H9 (cell line): ENCODE measurements around the gene PIAS4. TPM values are rescaled to one million over a fixed set of nuclear protein-coding genes. Genes with fewer than 3 reads are reported as not detected.

Experiments
- DNase-seq: peaks from one replicate; pipeline ENCODE4 v3.0.0-alpha.2; 2017
- H2AFZ ChIP-seq: one replicate; pipeline ENCODE4 v1.6.1; 2013; ENCODE audit warnings: mild to moderate bottlenecking, low read length, control low read depth, moderate library complexity
- H2AK5ac ChIP-seq: 2 replicates; pipeline ENCODE4 v1.6.1; 2013; ENCODE audit warnings: low read length, control low read depth, mixed read lengths; ENCODE audit not compliant: insufficient read length
- H2BK120ac ChIP-seq: one replicate; pipeline ENCODE4 v1.6.1; 2013; ENCODE audit warnings: low read depth, mild to moderate bottlenecking, low read length, control low read depth, inconsistent platforms; ENCODE audit not compliant: poor library complexity, severe bottlenecking
- H2BK12ac ChIP-seq: 2 replicates; pipeline ENCODE4 v1.6.1; 2013; ENCODE audit warnings: low read length, control low read depth, mixed read lengths, low read depth; ENCODE audit not compliant: insufficient read length
- H2BK15ac ChIP-seq: 2 replicates; pipeline ENCODE4 v1.6.1; 2013; ENCODE audit warnings: low read depth, low read length, control low read depth
- H2BK20ac ChIP-seq: one replicate; pipeline ENCODE4 v1.6.1; 2013; ENCODE audit warnings: low read depth, mild to moderate bottlenecking, low read length, control low read depth, inconsistent platforms; ENCODE audit not compliant: poor library complexity, severe bottlenecking
- H2BK5ac ChIP-seq: 2 replicates; pipeline ENCODE4 v1.6.1; 2013; ENCODE audit warnings: low read length, control low read depth, mixed read lengths; ENCODE audit not compliant: insufficient read length
- H3K14ac ChIP-seq: 2 replicates; pipeline ENCODE4 v1.6.1; 2013; ENCODE audit warnings: low read length, control low read depth; ENCODE audit not compliant: insufficient read depth
- H3K18ac ChIP-seq: 2 replicates; pipeline ENCODE4 v1.6.1; 2013; ENCODE audit warnings: low read depth, mild to moderate bottlenecking, mixed read lengths, low read length, control low read depth; ENCODE audit not compliant: insufficient read length
- H3K23ac ChIP-seq: 2 replicates; pipeline ENCODE4 v1.6.1; 2013; ENCODE audit warnings: low read length, control low read depth, mixed read lengths, low read depth; ENCODE audit not compliant: insufficient read length
- H3K23me2 ChIP-seq: 2 replicates; pipeline ENCODE4 v1.6.1; 2013; ENCODE audit warnings: low read depth, mild to moderate bottlenecking, mixed read lengths, low read length, control low read depth; ENCODE audit not compliant: insufficient read length, poor library complexity, severe bottlenecking
- H3K27ac ChIP-seq: 2 replicates; pipeline ENCODE4 v1.5.1; 2013; ENCODE audit warnings: low read length, control low read depth, mixed read lengths, low read depth; ENCODE audit not compliant: insufficient read length
- H3K27me3 ChIP-seq: 2 replicates; pipeline ENCODE4 v1.6.1; 2013; ENCODE audit warnings: low read length, control low read depth, inconsistent platforms; ENCODE audit not compliant: insufficient read depth
- H3K4ac ChIP-seq: 2 replicates; pipeline ENCODE4 v1.6.1; 2013; ENCODE audit warnings: low read depth, mild to moderate bottlenecking, control low read depth, inconsistent platforms, low read length, moderate library complexity
- H3K4me1 ChIP-seq: 2 replicates; pipeline ENCODE4 v1.6.1; 2013; ENCODE audit warnings: low read length, control low read depth, inconsistent platforms; ENCODE audit not compliant: insufficient read depth
- H3K4me2 ChIP-seq: 2 replicates; pipeline ENCODE4 v1.6.1; 2013; ENCODE audit warnings: low read length, control low read depth, mixed read lengths; ENCODE audit not compliant: insufficient read length, insufficient read depth
- H3K56ac ChIP-seq: 2 replicates; pipeline ENCODE4 v1.6.1; 2013; ENCODE audit warnings: low read depth, mild to moderate bottlenecking, mixed read lengths, low read length, control low read depth; ENCODE audit not compliant: insufficient read length
- H3K79me1 ChIP-seq: 2 replicates; pipeline ENCODE4 v1.6.1; 2013; ENCODE audit warnings: low read depth, mild to moderate bottlenecking, moderate library complexity, low read length, control low read depth, inconsistent platforms; ENCODE audit not compliant: insufficient read depth, poor library complexity, severe bottlenecking
- H3K79me2 ChIP-seq: 2 replicates; pipeline ENCODE4 v1.6.1; 2013; ENCODE audit warnings: low read length, control low read depth, inconsistent platforms; ENCODE audit not compliant: insufficient read depth
- H3K9ac ChIP-seq: 2 replicates; pipeline ENCODE4 v1.6.1; 2013; ENCODE audit warnings: low read length, control low read depth, mixed read lengths; ENCODE audit not compliant: insufficient read length; ENCODE audit errors: extremely low read depth
- H3K9me3 ChIP-seq: one replicate; pipeline ENCODE4 v1.6.1; 2013; ENCODE audit warnings: low read depth, low read length, inconsistent platforms; ENCODE audit not compliant: control insufficient read depth
- H3T11ph ChIP-seq: one replicate; pipeline ENCODE4 v1.6.1; 2013; ENCODE audit warnings: mild to moderate bottlenecking, low read length, control low read depth, inconsistent platforms
- H4K20me1 ChIP-seq: one replicate; pipeline ENCODE4 v1.6.1; 2013; ENCODE audit not compliant: control insufficient read depth, insufficient read length, insufficient read depth
- H4K5ac ChIP-seq: 2 replicates; pipeline ENCODE4 v1.6.1; 2013; ENCODE audit warnings: low read depth, mild to moderate bottlenecking, mixed read lengths, low read length, control low read depth; ENCODE audit not compliant: insufficient read length
- H4K8ac ChIP-seq: replicated peaks from 2 replicates; pipeline ENCODE4 v1.6.1; 2013; ENCODE audit warnings: low read length, control low read depth, mixed read lengths, low read depth; ENCODE audit not compliant: insufficient read length
- H4K91ac ChIP-seq: 2 replicates; pipeline ENCODE4 v1.6.1; 2013; ENCODE audit warnings: low read depth, mild to moderate bottlenecking, moderate library complexity, mixed read lengths, low read length, control low read depth; ENCODE audit not compliant: insufficient read length
- H3K27ac Mint-ChIP-seq, 3 experiments: 2 replicates in 2 of 3; 3 replicates in 1 of 3; pipeline ENCODE4 v1.8.0; 2020 to 2021; ENCODE audit warnings: mixed read lengths in 3 of 3, mild to moderate bottlenecking in 1 of 3, moderate library complexity in 1 of 3
- H3K27me3 Mint-ChIP-seq: 2 replicates; pipeline ENCODE4 v1.8.0; 2021; ENCODE audit warnings: low read depth, mild to moderate bottlenecking, moderate library complexity, mixed read lengths
- H3K36me3 Mint-ChIP-seq, 3 experiments: 2 replicates in 2 of 3; 3 replicates in 1 of 3; pipeline ENCODE4 v1.8.0; 2020 to 2021; ENCODE audit warnings: low read depth in 3 of 3, mixed read lengths in 3 of 3; ENCODE audit not compliant: insufficient read depth in 1 of 3
- H3K4me1 Mint-ChIP-seq, 2 experiments: 2 replicates each; pipeline ENCODE4 v1.8.0; 2020; ENCODE audit warnings: mixed read lengths in 2 of 2
- H3K4me3 Mint-ChIP-seq, 2 experiments: 2 replicates in 1 of 2; 3 replicates in 1 of 2; pipeline ENCODE4 v1.8.0; 2020 to 2021; ENCODE audit warnings: mild to moderate bottlenecking in 2 of 2, mixed read lengths in 2 of 2, moderate library complexity in 1 of 2
- H3K9me3 Mint-ChIP-seq, 2 experiments: 2 replicates in 1 of 2; 3 replicates in 1 of 2; pipeline ENCODE4 v1.8.0; 2020; ENCODE audit warnings: mild to moderate bottlenecking in 2 of 2, mixed read lengths in 2 of 2, moderate library complexity in 1 of 2
- WGBS: extraction: QIAGEN DNeasy Blood & Tissue Kit; methylation state at CpG from one replicate; pipeline ENCODE4 v1.1.7; 2013; ENCODE audit warnings: missing lambda C conversion rate, low lambda C conversion rate, mixed read lengths; ENCODE audit not compliant: insufficient read length; ENCODE audit errors: extremely low coverage; 5-methylcytosine and 5-hydroxymethylcytosine counted together
- total RNA-seq: library from RNA; stranded (reverse); gene quantifications from 2 replicates; pipeline ENCODE4 v1.2.1, GENCODE V29; 2021
- TF ChIP-seq, protein P1 (sequence below): fragments of 200-600 bp; sonication (generic); conservative IDR thresholded peaks from 3 replicates; pipeline ENCODE4 v1.8.0; 2021; ENCODE audit warnings: antibody characterized with exemption, mild to moderate bottlenecking

Gene PIAS4
- total RNA-seq, 1 experiment from 2014 or later: 52.0 TPM

DNA sequence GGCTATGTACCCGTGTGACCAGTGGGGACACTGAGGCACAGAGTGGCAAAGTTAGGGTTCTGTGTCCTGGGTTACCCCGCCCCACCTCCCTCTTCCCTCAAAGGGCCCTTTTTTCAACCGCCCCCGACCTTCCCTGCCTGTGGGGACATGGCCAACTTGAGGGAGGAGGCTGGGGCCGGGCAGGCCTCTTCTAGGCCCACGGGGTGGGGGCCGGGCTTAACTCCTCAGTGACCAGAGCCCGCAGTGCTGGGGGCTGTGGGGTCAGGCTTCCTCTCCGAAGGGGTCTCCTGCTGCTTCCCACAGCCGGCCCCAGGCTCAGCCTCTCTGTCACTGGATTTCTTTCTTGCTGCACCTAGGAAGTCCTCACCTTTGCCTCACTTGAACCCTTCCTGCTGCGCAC, 23.9 kb downstream of the PIAS4 start:
- H2BK15ac ChIP-seq: no peak overlapping the region
- no peak overlapping the region for H3K18ac ChIP-seq
- Mint-ChIP-seq H3K27ac (no peak overlapping the region), H3K4me3 (no peak overlapping the region), H3K9me3 (no peaks in the 10 kb centered on the region), H3K36me3 (peaks cover 5 to 33% (median 27%) of the 10 kb centered on the region in 3 experiments; a peak in 6 of 7 replicates), H3K4me1 (no peaks in the 10 kb centered on the region), H3K27me3 (no peaks in the 10 kb centered on the region)
- H3K79me1 ChIP-seq: no peaks in the 10 kb centered on the region
- no peak overlapping the region for H3T11ph ChIP-seq
- WGBS: no CpG with 5 or more reads among the region's 11 CpGs
- no peak overlapping the region for H2BK5ac ChIP-seq
- H3K14ac ChIP-seq: no peak overlapping the region
- H2BK20ac ChIP-seq: no peak overlapping the region
- DNase-seq: no peak
- H3K9ac ChIP-seq: no peak overlapping the region
- no peak overlapping the region for H3K27ac ChIP-seq
- no peaks in the 10 kb centered on the region for H3K27me3 ChIP-seq
- no peaks in the 10 kb centered on the region for H3K79me2 ChIP-seq
- H3K4ac ChIP-seq: no peak overlapping the region
- no peak overlapping the region for H2AFZ ChIP-seq
- H4K8ac ChIP-seq: no peak overlapping the region
- no peak overlapping the region for H3K4me2 ChIP-seq
- H4K20me1 ChIP-seq: no peaks in the 10 kb centered on the region
- H2BK120ac ChIP-seq: no peak overlapping the region
- H3K23me2 ChIP-seq: no peaks in the 10 kb centered on the region
- H2AK5ac ChIP-seq: no peak overlapping the region
- no peak overlapping the region for H2BK12ac ChIP-seq
- H4K5ac ChIP-seq: no peak overlapping the region
- TF ChIP-seq, protein P1, sequence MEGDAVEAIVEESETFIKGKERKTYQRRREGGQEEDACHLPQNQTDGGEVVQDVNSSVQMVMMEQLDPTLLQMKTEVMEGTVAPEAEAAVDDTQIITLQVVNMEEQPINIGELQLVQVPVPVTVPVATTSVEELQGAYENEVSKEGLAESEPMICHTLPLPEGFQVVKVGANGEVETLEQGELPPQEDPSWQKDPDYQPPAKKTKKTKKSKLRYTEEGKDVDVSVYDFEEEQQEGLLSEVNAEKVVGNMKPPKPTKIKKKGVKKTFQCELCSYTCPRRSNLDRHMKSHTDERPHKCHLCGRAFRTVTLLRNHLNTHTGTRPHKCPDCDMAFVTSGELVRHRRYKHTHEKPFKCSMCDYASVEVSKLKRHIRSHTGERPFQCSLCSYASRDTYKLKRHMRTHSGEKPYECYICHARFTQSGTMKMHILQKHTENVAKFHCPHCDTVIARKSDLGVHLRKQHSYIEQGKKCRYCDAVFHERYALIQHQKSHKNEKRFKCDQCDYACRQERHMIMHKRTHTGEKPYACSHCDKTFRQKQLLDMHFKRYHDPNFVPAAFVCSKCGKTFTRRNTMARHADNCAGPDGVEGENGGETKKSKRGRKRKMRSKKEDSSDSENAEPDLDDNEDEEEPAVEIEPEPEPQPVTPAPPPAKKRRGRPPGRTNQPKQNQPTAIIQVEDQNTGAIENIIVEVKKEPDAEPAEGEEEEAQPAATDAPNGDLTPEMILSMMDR: no peak
- no peak overlapping the region for H4K91ac ChIP-seq
- peaks cover 8% of the 10 kb centered on the region for H3K9me3 ChIP-seq
- no peaks in the 10 kb centered on the region for H3K4me1 ChIP-seq
- H3K56ac ChIP-seq: no peak overlapping the region
- H3K23ac ChIP-seq: no peak overlapping the region
